Peyer's patch (tissue), 4 donors: ENCODE results near the gene SLC6A11.

Source experiments
- POLR2A ChIP-seq, 2 donors: fragments of 450-650 bp; IDR thresholded peaks; one replicate each; pipeline ENCODE4 v1.5.1; 2017; ENCODE audit warnings: antibody characterized with exemption in 2 of 2, mild to moderate bottlenecking in 2 of 2, moderate library complexity in 2 of 2
- TF ChIP-seq, protein P1 (sequence below), 6 experiments: fragments of 450-650 bp in 4 of 6; fragments of 200-600 bp in 2 of 6; sonication (generic) in 1 of 6; IDR thresholded peaks; one replicate each; pipeline ENCODE4 v1.5.1; 2017 to 2019; ENCODE audit warnings: antibody characterized with exemption in 6 of 6, mild to moderate bottlenecking in 3 of 6, moderate library complexity in 1 of 6

DNA sequence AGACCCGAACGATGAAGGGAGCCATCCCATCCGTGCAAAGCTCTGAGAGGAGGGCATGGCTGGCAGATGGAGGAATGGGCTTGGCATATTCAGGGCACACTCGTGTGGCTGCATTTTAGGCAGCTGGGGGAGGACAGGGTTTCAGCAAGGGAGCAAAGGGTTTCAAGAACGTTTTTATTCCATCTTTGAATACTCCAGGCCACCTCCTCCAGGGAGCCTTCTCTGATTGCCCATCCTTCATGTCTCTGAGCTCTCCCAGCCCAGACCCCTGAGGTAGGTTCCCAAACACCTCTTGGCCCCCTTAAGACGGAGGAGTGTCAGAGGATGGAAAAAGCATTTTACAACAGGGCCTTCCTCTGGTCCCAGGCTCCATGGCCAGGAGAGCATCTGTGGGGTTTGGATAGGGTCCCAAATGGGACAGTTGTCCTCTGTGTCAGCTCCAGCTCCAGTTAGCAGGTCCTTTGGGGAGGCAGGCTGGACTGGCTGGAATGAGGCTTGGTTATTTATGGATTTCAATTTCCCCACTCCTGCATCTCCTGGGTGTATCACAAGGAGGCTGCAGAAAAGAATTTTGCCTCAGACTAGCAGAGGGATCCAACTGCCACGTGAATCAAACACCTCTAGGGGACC lies 158.8 kb downstream of the SLC6A11 start:
- TF ChIP-seq, protein P1, sequence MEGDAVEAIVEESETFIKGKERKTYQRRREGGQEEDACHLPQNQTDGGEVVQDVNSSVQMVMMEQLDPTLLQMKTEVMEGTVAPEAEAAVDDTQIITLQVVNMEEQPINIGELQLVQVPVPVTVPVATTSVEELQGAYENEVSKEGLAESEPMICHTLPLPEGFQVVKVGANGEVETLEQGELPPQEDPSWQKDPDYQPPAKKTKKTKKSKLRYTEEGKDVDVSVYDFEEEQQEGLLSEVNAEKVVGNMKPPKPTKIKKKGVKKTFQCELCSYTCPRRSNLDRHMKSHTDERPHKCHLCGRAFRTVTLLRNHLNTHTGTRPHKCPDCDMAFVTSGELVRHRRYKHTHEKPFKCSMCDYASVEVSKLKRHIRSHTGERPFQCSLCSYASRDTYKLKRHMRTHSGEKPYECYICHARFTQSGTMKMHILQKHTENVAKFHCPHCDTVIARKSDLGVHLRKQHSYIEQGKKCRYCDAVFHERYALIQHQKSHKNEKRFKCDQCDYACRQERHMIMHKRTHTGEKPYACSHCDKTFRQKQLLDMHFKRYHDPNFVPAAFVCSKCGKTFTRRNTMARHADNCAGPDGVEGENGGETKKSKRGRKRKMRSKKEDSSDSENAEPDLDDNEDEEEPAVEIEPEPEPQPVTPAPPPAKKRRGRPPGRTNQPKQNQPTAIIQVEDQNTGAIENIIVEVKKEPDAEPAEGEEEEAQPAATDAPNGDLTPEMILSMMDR (IDR thresholded peaks at IDR 0.05) = no peak
- no peak for TF ChIP-seq POLR2A (IDR thresholded peaks at IDR 0.05)
